ENCODE measurements around the gene RUNX3.
"Not testable (repeated sequence)": the region's sequence is repeated elsewhere in the genome, so short reads cannot be mapped to it uniquely, and the experiment has no call there.

RUNX3 gene

DNA sequence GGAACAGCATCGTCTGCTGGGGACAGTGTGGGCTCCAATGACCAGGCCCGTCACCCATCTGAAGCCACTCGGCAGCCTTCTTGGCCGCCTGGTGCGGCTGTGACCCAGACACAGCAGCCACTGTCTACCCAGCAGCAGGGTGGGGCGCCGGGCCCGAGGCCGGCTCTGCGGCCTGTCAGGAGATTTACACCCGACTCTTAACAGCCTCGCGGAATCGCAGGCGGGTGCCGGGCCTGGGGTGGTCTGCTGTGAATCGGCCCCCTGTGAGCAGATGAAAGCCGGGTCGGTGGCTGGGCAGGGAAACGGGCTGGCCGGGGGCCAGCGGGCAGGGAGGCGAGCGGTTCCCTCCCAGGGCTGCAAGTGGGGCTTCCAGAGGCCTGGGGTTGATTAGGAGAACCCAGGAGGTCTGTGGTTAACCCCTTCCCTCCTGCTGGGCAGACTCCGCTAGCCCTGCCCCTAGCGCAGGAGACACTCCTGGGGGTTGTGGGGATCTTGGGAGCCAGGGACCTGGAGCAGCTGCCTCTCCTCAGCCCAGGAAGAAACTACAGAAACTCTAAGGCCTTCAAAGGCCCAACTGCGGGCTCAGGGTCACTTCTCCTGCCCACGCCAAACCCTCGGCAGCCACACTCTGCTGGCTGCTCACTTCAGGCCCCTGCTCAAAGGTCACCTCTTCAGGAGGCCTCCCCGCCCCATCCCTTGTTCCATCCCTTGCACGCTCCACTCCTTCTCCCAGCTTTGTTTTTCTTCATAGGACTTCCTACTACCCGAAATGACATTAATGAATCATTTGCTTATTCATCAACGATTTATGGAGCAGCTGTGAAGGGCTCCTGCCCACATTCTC lies 15.6 kb downstream of the RUNX3 start:
- H3K9me3 Mint-ChIP-seq = no peaks in the 10 kb centered on the region
- DNase-seq = no peak
- no peak overlapping the region for H3K4me3 Mint-ChIP-seq
- H3K27ac Mint-ChIP-seq = peak overlapping the region; percentile 75
- peaks cover 28% of the 10 kb centered on the region for H3K4me1 Mint-ChIP-seq
- no peaks in the 10 kb centered on the region for H3K27me3 Mint-ChIP-seq
- CTCF ChIA-PET = interaction anchor here (1.4 kb wide), 1 partner anchor 18 kb away, joined by 3 read pairs; no protein-coding TSS in a partner anchor
- peaks cover 69% of the 10 kb centered on the region for H3K36me3 Mint-ChIP-seq

DNA sequence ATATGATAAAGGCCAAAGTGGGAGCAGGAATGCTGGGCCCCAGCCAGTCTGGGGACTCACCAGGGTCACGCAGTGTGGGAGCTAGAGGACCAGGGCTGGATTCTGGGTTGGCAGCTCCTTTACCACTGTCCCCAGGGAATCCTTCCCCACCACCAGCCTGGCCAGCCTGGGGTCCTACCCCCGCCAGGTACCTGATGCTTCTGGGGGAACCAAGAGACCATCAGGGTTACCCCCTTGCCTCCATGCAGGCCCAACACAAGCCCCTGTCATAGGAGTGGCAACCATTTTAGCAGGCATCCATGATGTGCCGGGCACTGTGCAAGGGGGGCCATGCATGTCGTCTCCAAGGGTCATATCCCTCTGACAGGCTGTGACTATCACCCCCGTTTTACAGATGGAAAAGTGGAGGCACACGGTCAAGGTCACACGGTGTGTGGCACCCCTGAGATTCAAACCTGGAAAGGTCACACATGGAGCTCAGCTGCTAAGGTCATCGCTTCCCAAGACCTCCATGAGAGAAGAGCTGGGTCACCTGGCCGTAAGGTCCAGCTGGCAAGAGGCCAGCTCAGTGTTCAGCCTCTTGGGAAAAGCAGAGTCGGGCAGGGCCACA lies 16.4 kb downstream of the RUNX3 start:
- DNase-seq = no peak
- Mint-ChIP-seq H3K4me3 (no peak overlapping the region), H3K27ac (peak overlapping the region; percentile 86), H3K4me1 (peaks cover 28% of the 10 kb centered on the region), H3K36me3 (peaks cover 72% of the 10 kb centered on the region), H3K27me3 (no peaks in the 10 kb centered on the region), H3K9me3 (no peaks in the 10 kb centered on the region)
- CTCF ChIA-PET = interaction anchor here (1.4 kb wide), 1 partner anchor 19 kb away, joined by 3 read pairs; no protein-coding TSS in a partner anchor

DNA sequence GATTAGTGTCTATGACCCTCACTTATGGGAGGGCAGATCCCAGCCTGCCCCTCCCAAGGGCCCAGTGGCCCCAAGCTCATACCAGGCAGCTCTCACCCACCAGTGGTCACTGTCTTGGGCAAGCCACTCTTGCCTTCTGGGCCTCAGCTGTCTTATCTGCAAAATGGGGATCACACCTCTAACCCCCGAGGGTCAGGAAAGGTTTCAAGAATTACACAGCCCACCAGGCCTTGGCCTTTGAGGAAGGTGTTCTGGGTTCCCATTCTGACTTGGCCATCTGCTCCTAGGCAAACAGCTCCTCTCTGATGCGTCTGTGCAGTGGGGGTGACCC lies 16.8 kb downstream of the RUNX3 start:
- peaks cover 70% of the 10 kb centered on the region for H3K36me3 Mint-ChIP-seq
- CTCF ChIA-PET = interaction anchor here (0.7 to 1.4 kb wide), 2 partner anchors 20 to 86 kb away, joined by 3 read pairs; no protein-coding TSS in a partner anchor
- DNase-seq = no peak
- peak overlapping the region; percentile 86 for H3K27ac Mint-ChIP-seq
- peaks cover 28% of the 10 kb centered on the region for H3K4me1 Mint-ChIP-seq
- H3K4me3 Mint-ChIP-seq = no peak overlapping the region
- no peaks in the 10 kb centered on the region for H3K9me3 Mint-ChIP-seq
- no peaks in the 10 kb centered on the region for H3K27me3 Mint-ChIP-seq

DNA sequence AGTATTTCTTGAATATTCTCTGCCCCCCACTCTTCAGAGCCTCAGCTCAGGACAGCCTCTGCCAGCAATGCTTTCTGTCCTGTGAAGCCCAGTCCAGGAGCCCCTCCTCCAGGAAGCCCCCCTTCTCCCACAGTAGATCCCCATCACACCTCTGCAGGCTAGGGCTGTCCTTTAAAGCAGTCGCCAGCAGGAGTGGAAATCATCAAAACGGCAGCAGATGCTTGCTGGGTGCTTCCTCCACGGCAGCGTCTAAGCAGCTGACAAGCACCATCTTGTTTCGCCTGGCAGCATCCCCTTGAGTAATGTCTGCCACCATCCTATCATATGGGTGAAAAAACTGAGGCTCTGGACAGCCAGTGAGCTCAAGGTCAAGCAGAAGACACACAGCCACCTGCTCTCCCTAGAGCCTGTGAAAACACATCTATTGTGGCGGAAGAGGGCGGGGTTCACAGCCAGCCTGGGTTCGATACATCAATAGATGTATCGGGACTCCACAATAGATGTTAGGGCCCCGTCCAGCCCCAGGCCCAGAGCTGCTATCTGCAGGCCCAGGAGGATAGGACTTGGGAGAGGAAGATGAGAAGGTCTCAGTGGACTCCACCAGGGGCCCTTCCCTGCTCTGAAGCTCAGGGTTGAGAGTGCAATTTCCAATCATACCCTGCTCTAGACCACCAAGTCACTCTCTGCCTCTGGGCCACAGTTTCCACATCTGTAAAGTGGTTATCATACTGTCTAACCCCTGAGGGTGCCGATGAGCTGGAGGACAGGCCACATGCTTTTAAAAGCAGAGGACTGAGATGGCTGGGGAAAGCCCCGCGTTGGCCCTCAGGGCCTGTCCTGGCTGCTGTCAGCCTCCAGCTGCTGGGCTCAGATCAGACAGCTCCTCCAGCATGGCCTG lies 17.5 kb downstream of the RUNX3 start:
- no peaks in the 10 kb centered on the region for H3K9me3 Mint-ChIP-seq
- H3K27me3 Mint-ChIP-seq = no peaks in the 10 kb centered on the region
- no peak overlapping the region for H3K4me3 Mint-ChIP-seq
- CTCF ChIA-PET = interaction anchor here (0.7 to 1.4 kb wide), 3 partner anchors 16 to 87 kb away, joined by 3 read pairs; no protein-coding TSS in a partner anchor
- H3K27ac Mint-ChIP-seq = peak overlapping the region; percentile 86
- H3K4me1 Mint-ChIP-seq = peaks cover 34% of the 10 kb centered on the region
- H3K36me3 Mint-ChIP-seq = peaks cover 73% of the 10 kb centered on the region
- no peak for DNase-seq

DNA sequence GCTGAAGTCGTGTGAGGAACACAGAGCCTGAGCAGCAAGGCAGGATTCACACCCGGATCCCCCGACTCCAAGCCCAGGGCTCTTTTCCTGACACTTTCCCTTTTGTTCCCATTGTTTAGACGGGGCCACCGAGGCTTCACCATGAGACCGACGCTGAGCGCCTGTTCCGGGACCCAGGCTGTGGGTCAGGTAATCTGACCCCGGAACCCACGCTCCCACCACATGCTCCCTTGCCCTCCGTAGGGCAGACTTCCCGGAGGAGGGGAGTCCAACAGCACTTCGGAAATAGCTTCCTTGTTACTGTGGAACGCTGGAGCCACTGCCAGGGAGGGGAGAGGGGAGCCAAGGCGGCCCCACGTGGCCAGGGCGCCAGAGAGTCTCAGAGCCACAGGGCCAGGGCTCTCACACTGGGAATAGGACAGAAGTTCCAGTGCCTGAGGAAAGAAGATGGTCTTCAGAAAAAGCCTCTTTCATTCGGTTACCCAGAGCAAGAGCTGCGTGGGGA lies 18.4 kb downstream of the RUNX3 start:
- H3K27me3 Mint-ChIP-seq = no peaks in the 10 kb centered on the region
- peaks cover 70% of the 10 kb centered on the region for H3K36me3 Mint-ChIP-seq
- DNase-seq = no peak
- H3K27ac Mint-ChIP-seq = peak overlapping the region; percentile 86
- no peak overlapping the region for H3K4me3 Mint-ChIP-seq
- H3K9me3 Mint-ChIP-seq = no peaks in the 10 kb centered on the region
- CTCF ChIA-PET = interaction anchor here (1.0 to 1.7 kb wide), 2 partner anchors 14 to 126 kb away, joined by 3 to 6 read pairs; no protein-coding TSS in a partner anchor
- peaks cover 35% of the 10 kb centered on the region for H3K4me1 Mint-ChIP-seq

DNA sequence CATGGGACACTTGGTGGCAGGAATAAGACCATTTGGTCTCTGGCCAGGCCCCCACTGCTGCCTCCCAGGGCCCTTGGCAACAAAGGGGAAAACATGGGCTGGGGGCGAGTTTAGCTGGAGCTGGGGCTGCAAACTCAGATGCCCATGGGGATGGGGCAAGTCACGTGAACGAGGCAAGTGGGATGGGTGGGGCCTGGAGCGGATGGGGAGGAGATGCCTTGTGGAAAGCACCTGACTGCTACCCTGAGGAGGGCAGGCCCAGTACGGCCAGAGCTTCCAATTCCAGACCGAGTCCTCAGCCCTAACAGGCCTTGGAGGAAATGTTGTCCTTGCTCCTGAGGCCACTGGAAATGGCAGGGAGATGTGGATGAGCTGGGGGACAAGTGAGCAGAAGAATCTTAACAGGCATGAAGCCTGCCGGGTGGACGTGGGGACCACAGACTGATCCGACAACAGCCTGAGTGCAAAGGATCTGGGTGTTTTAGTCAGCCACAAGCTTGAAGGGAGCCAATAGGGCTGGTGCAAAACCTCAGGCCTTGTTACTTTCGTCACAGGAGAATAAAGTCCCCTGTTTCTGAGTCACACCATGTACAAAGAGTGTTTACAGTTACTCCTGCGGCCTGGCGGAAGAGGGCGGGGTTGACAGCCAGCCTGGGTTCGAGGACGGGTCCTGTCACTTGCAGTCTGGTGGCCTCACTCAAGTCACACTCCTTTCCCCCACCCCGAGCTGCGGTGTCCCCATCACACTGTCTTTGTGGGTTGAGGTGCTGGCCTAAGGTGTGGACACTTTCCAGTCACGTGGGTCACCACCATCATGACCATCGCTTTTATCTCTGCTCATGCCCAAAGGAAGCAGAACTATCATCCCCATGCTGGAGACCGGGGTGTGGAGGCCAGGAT lies 19.1 kb downstream of the RUNX3 start:
- Mint-ChIP-seq H3K4me3 (no peak overlapping the region), H3K27me3 (no peaks in the 10 kb centered on the region), H3K4me1 (peaks cover 35% of the 10 kb centered on the region), H3K9me3 (no peaks in the 10 kb centered on the region), H3K36me3 (peaks cover 66% of the 10 kb centered on the region), H3K27ac (peak overlapping the region; percentile 86)
- CTCF ChIA-PET = interaction anchor here (1.0 to 1.7 kb wide), 2 partner anchors 13 to 126 kb away, joined by 3 to 6 read pairs; no protein-coding TSS in a partner anchor
- peak; percentile 66 for DNase-seq

DNA sequence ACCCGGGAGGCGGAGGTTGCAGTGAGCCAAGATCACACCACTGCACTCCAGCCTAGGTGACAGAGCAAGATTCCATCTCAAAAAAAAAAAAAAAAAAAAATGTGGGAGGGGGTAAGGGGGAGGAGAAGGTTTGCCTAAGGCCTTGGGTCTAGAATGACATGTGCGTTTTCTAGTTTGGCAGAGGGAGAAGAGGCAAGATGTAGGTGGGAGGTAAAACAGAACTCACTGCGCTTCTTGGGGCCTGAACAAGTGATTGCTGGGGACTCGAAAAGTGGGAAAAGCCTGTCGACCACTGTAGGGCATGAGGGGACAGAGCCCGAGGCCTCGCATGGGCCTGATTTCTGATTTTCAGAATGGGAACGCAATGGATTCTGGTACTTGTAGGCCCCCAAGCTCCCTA lies 19.9 kb downstream of the RUNX3 start:
- no peak overlapping the region for H3K4me3 Mint-ChIP-seq
- no peaks in the 10 kb centered on the region for H3K27me3 Mint-ChIP-seq
- H3K36me3 Mint-ChIP-seq = peaks cover 61% of the 10 kb centered on the region
- H3K27ac Mint-ChIP-seq = peak overlapping the region; percentile 86
- CTCF ChIA-PET = interaction anchor here (1.7 kb wide), 1 partner anchor 127 kb away, joined by 6 read pairs; no protein-coding TSS in a partner anchor
- DNase-seq = no peak
- H3K4me1 Mint-ChIP-seq = peaks cover 33% of the 10 kb centered on the region
- no peaks in the 10 kb centered on the region for H3K9me3 Mint-ChIP-seq

DNA sequence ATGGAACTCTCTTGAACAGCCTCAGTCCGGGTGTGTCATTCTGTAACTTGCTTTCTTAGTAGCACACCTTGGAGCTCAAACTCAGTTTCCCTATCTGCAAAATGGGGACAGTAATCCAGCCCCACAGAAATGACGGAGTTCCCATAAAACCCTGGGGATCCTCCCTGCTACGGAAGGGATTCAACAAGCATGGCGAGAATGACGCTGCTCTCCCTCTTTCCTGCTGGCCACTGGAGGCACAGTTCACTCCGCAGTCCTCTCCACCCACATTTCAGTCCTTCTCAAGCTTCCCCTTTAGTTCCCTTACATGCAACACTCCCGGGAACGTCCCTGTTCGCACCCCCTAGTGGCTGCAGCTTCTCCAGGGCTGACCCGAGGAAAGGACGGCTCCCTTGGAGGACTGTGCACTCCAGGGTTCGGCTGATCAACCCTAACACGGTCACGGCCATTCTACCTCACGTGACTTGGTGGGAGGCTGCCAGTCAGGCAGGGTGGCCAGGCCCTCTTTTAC lies 20.6 kb downstream of the RUNX3 start:
- peak overlapping the region; percentile 76 for H3K27ac Mint-ChIP-seq
- CTCF ChIA-PET = interaction anchor here (0.6 to 1.1 kb wide), 2 partner anchors 11 to 13 kb away, joined by 3 to 5 read pairs; no protein-coding TSS in a partner anchor
- H3K4me1 Mint-ChIP-seq = peaks cover 28% of the 10 kb centered on the region

DNA sequence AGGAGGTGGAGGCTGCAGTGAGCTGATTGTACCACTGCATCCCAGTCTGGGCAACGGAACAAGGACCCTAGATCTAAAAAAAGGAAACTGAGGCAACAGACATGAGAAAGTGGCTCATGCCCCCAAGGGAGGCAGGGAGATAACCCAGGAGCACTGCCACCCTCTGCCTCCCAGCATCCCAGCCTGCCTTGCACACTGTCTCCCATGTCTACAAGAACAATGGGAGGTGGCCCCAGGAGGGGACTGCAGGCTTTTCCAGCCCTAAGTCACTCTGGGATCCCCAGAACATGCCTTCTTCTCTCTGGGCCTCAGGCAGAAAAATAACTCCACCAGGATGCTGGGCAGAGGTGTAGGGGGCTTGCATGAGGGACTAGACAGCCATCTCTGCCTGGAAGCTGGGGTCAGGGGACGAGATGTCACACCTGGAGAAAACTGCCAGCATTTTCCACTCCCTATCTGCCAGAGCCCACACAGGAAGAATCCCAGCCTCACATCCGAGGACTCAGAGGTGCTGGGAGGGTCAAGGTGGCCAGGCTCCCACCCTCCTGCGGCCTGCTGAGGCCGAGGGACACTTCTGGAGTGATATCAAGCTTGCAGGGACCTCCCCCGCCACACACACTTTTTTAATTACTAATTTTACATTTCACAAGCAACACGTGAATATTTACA lies 21.4 kb downstream of the RUNX3 start:
- DNase-seq = no peak
- Mint-ChIP-seq H3K27ac (peak overlapping the region; percentile 76), H3K9me3 (no peaks in the 10 kb centered on the region), H3K27me3 (no peaks in the 10 kb centered on the region), H3K4me1 (peaks cover 28% of the 10 kb centered on the region), H3K36me3 (peaks cover 63% of the 10 kb centered on the region), H3K4me3 (no peak overlapping the region)
- CTCF ChIA-PET = interaction anchor here (0.6 to 1.1 kb wide), 2 partner anchors 10 to 14 kb away, joined by 3 to 5 read pairs; no protein-coding TSS in a partner anchor

More for the DNA sequence above, 20.6 kb downstream of the RUNX3 start:
- no peak for DNase-seq
- Mint-ChIP-seq H3K36me3 (peaks cover 58% of the 10 kb centered on the region), H3K9me3 (no peaks in the 10 kb centered on the region), H3K4me3 (no peak overlapping the region), H3K27me3 (no peaks in the 10 kb centered on the region)

DNA sequence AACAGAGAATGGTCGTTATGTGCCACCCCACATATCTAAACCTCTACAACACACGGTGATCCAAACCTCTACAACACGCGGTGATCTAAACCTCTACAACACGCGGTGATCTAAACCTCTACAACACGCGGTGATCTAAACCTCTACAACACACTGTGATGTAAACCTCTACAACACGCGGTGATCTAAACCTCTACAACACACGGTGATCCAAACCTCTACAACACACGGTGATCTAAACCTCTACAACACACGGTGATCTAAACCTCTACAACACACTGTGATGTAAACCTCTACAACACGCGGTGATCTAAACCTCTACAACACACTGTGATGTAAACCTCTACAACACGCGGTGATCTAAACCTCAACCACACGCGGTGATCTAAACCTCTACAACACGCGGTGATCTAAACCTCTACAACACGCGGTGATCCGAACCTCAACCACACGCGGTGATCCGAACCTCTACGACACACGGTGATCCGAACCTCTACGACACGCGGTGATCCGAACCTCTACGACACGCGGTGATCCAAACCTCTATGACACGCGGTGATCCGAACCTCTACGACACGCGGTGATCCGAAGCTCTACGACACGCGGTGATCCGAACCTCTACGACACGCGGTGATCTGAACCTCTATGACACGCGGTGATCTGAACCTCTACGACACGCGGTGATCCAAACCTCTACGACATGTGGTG lies 22.3 kb downstream of the RUNX3 start:
- peaks cover 28% of the 10 kb centered on the region for H3K4me1 Mint-ChIP-seq

DNA sequence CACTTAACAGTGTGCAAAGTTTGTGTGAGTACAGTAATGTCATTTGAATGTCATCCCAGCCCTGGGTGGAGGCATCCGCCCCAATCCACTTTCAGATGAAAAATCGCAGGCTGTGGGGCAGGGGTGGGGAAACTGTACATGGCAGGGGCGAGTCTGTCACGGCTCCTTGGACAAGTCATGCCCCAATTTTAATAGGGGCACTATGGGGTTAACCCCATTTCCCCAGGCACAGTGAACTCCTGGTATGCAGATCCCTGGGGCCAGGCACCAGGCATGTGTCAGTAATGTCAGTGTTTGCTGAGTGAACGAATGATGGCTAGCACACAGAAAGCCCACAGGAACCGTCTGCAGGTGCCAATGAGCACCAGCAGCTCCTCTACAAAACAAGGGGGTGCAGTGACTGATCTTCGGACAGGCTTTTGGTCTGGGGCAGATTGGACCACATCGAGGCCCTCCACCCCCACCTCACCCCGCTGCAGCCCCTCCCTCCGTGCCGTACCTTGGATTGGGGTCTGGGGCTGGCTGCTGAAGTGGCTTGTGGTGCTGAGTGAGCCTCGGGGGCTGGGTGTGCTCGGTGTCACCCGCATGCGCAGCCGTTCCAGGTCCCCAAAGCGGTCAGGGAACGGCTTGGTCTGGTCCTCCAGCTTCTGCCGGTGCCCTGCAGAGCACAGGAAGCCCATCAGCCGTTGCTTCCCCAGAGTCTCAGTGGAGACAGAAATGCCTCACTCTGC lies 23.2 kb downstream of the RUNX3 start:
- Mint-ChIP-seq H3K9me3 (no peaks in the 10 kb centered on the region), H3K27ac (no peak overlapping the region), H3K36me3 (peaks cover 59% of the 10 kb centered on the region), H3K27me3 (no peaks in the 10 kb centered on the region), H3K4me3 (no peak overlapping the region), H3K4me1 (peaks cover 22% of the 10 kb centered on the region)
- CTCF ChIA-PET = no interaction called here
- peak; percentile 17 for DNase-seq

More for the DNA sequence above, 22.3 kb downstream of the RUNX3 start:
- H3K27me3 Mint-ChIP-seq, H3K4me3 Mint-ChIP-seq, CTCF ChIA-PET, H3K9me3 Mint-ChIP-seq, DNase-seq: not testable (repeated sequence)
- peak overlapping the region; percentile 24 for H3K27ac Mint-ChIP-seq
- H3K36me3 Mint-ChIP-seq = peaks cover 62% of the 10 kb centered on the region
